ENCODE data around the gene OR4D6.

The OR4D6 gene

GRCh38 chr11:59448484-59448883, 8.3 kb upstream of the OR4D6 start:
- no peak overlapping the region for H3K4me3 ChIP-seq (replicated peaks in 1 of 2; ENCODE audit: low read depth in 2 of 2, low read length in 2 of 2)
- no peak for DNase-seq (ENCODE audit: low read depth in 2 of 2)
- no peak for TF ChIP-seq CTCF (IDR thresholded peaks at IDR 0.05; ENCODE audit: low read depth, low read length)

- H3K4me3 ChIP-seq (replicated peaks in 1 of 2; ENCODE audit: low read depth in 2 of 2, low read length in 2 of 2) = no peak overlapping the region
- no peak for TF ChIP-seq CTCF (IDR thresholded peaks at IDR 0.05; ENCODE audit: low read depth, low read length)
- DNase-seq (ENCODE audit: low read depth in 2 of 2) = no peak
Measured at GRCh38 chr11:59459916-59460315, 3.2 kb downstream of the OR4D6 start.

- DNase-seq (ENCODE audit: low read depth in 2 of 2) = peak; percentile 22 to 31
- TF ChIP-seq CTCF (IDR thresholded peaks at IDR 0.05; ENCODE audit: low read depth, low read length) = no peak
- H3K4me3 ChIP-seq (replicated peaks in 1 of 2; ENCODE audit: low read depth in 2 of 2, low read length in 2 of 2) = no peak overlapping the region
Measured at GRCh38 chr11:59463190-59463641, 6.5 kb downstream of the OR4D6 start.

GRCh38 chr11:59473015-59473414, 16.3 kb downstream of the OR4D6 start, which contains the start of gene OR4D10:
Gene OR4D10 (plus strand): TSS chr11:59473315. CDS start chr11:59477430, 4,115 bp downstream.
- DNase-seq (ENCODE audit: low read depth in 2 of 2) = no peak
- no peak within 1 kb of the TSS for H3K4me3 ChIP-seq (replicated peaks in 1 of 2; ENCODE audit: low read depth in 2 of 2, low read length in 2 of 2)
- TF ChIP-seq CTCF (IDR thresholded peaks at IDR 0.05; ENCODE audit: low read depth, low read length) = no peak

- no peak for DNase-seq (ENCODE audit: low read depth in 2 of 2)
- no peak overlapping the region for H3K4me3 ChIP-seq (replicated peaks in 1 of 2; ENCODE audit: low read depth in 2 of 2, low read length in 2 of 2)
- no peak for TF ChIP-seq CTCF (IDR thresholded peaks at IDR 0.05; ENCODE audit: low read depth, low read length)
Measured at GRCh38 chr11:59475176-59475575, 18.4 kb downstream of the OR4D6 start.

GRCh38 chr11:59479906-59480305, 23.1 kb downstream of the OR4D6 start:
- DNase-seq (ENCODE audit: low read depth in 2 of 2) = no peak
- TF ChIP-seq CTCF (IDR thresholded peaks at IDR 0.05; ENCODE audit: low read depth, low read length) = no peak
- H3K4me3 ChIP-seq (replicated peaks in 1 of 2; ENCODE audit: low read depth in 2 of 2, low read length in 2 of 2) = no peak overlapping the region

- DNase-seq (ENCODE audit: low read depth in 2 of 2) = no peak
- H3K4me3 ChIP-seq (replicated peaks in 1 of 2; ENCODE audit: low read depth in 2 of 2, low read length in 2 of 2) = no peak overlapping the region
- TF ChIP-seq CTCF (IDR thresholded peaks at IDR 0.05; ENCODE audit: low read depth, low read length) = no peak
Measured at GRCh38 chr11:59480359-59480758, 23.6 kb downstream of the OR4D6 start.

Data from cardiac fibroblast (primary cell).